H9 (cell line): ENCODE measurements around the gene CAMTA2. TPM values are rescaled to one million over a fixed set of nuclear protein-coding genes. Genes with fewer than 3 reads are reported as not detected.
A peak's percentile ranks its signal among the peaks of the same experiment; 100 is the strongest.

ENCODE experiments used
- DNase-seq: peaks from one replicate; pipeline ENCODE4 v3.0.0-alpha.2; 2017
- H2AFZ ChIP-seq: one replicate; pipeline ENCODE4 v1.6.1; 2013; ENCODE audit warnings: mild to moderate bottlenecking, low read length, control low read depth, moderate library complexity
- H2AK5ac ChIP-seq: 2 replicates; pipeline ENCODE4 v1.6.1; 2013; ENCODE audit warnings: low read length, control low read depth, mixed read lengths; ENCODE audit not compliant: insufficient read length
- H2BK120ac ChIP-seq: one replicate; pipeline ENCODE4 v1.6.1; 2013; ENCODE audit warnings: low read depth, mild to moderate bottlenecking, low read length, control low read depth, inconsistent platforms; ENCODE audit not compliant: poor library complexity, severe bottlenecking
- H2BK12ac ChIP-seq: 2 replicates; pipeline ENCODE4 v1.6.1; 2013; ENCODE audit warnings: low read length, control low read depth, mixed read lengths, low read depth; ENCODE audit not compliant: insufficient read length
- H2BK15ac ChIP-seq: 2 replicates; pipeline ENCODE4 v1.6.1; 2013; ENCODE audit warnings: low read depth, low read length, control low read depth
- H2BK20ac ChIP-seq: one replicate; pipeline ENCODE4 v1.6.1; 2013; ENCODE audit warnings: low read depth, mild to moderate bottlenecking, low read length, control low read depth, inconsistent platforms; ENCODE audit not compliant: poor library complexity, severe bottlenecking
- H2BK5ac ChIP-seq: 2 replicates; pipeline ENCODE4 v1.6.1; 2013; ENCODE audit warnings: low read length, control low read depth, mixed read lengths; ENCODE audit not compliant: insufficient read length
- H3K14ac ChIP-seq: 2 replicates; pipeline ENCODE4 v1.6.1; 2013; ENCODE audit warnings: low read length, control low read depth; ENCODE audit not compliant: insufficient read depth
- H3K18ac ChIP-seq: 2 replicates; pipeline ENCODE4 v1.6.1; 2013; ENCODE audit warnings: low read depth, mild to moderate bottlenecking, mixed read lengths, low read length, control low read depth; ENCODE audit not compliant: insufficient read length
- H3K23ac ChIP-seq: 2 replicates; pipeline ENCODE4 v1.6.1; 2013; ENCODE audit warnings: low read length, control low read depth, mixed read lengths, low read depth; ENCODE audit not compliant: insufficient read length
- H3K23me2 ChIP-seq: 2 replicates; pipeline ENCODE4 v1.6.1; 2013; ENCODE audit warnings: low read depth, mild to moderate bottlenecking, mixed read lengths, low read length, control low read depth; ENCODE audit not compliant: insufficient read length, poor library complexity, severe bottlenecking
- H3K27ac ChIP-seq: 2 replicates; pipeline ENCODE4 v1.5.1; 2013; ENCODE audit warnings: low read length, control low read depth, mixed read lengths, low read depth; ENCODE audit not compliant: insufficient read length
- H3K27me3 ChIP-seq: 2 replicates; pipeline ENCODE4 v1.6.1; 2013; ENCODE audit warnings: low read length, control low read depth, inconsistent platforms; ENCODE audit not compliant: insufficient read depth
- H3K4ac ChIP-seq: 2 replicates; pipeline ENCODE4 v1.6.1; 2013; ENCODE audit warnings: low read depth, mild to moderate bottlenecking, control low read depth, inconsistent platforms, low read length, moderate library complexity
- H3K4me1 ChIP-seq: 2 replicates; pipeline ENCODE4 v1.6.1; 2013; ENCODE audit warnings: low read length, control low read depth, inconsistent platforms; ENCODE audit not compliant: insufficient read depth
- H3K4me2 ChIP-seq: 2 replicates; pipeline ENCODE4 v1.6.1; 2013; ENCODE audit warnings: low read length, control low read depth, mixed read lengths; ENCODE audit not compliant: insufficient read length, insufficient read depth
- H3K56ac ChIP-seq: 2 replicates; pipeline ENCODE4 v1.6.1; 2013; ENCODE audit warnings: low read depth, mild to moderate bottlenecking, mixed read lengths, low read length, control low read depth; ENCODE audit not compliant: insufficient read length
- H3K79me1 ChIP-seq: 2 replicates; pipeline ENCODE4 v1.6.1; 2013; ENCODE audit warnings: low read depth, mild to moderate bottlenecking, moderate library complexity, low read length, control low read depth, inconsistent platforms; ENCODE audit not compliant: insufficient read depth, poor library complexity, severe bottlenecking
- H3K79me2 ChIP-seq: 2 replicates; pipeline ENCODE4 v1.6.1; 2013; ENCODE audit warnings: low read length, control low read depth, inconsistent platforms; ENCODE audit not compliant: insufficient read depth
- H3K9ac ChIP-seq: 2 replicates; pipeline ENCODE4 v1.6.1; 2013; ENCODE audit warnings: low read length, control low read depth, mixed read lengths; ENCODE audit not compliant: insufficient read length; ENCODE audit errors: extremely low read depth
- H3K9me3 ChIP-seq: one replicate; pipeline ENCODE4 v1.6.1; 2013; ENCODE audit warnings: low read depth, low read length, inconsistent platforms; ENCODE audit not compliant: control insufficient read depth
- H3T11ph ChIP-seq: one replicate; pipeline ENCODE4 v1.6.1; 2013; ENCODE audit warnings: mild to moderate bottlenecking, low read length, control low read depth, inconsistent platforms
- H4K20me1 ChIP-seq: one replicate; pipeline ENCODE4 v1.6.1; 2013; ENCODE audit not compliant: control insufficient read depth, insufficient read length, insufficient read depth
- H4K5ac ChIP-seq: 2 replicates; pipeline ENCODE4 v1.6.1; 2013; ENCODE audit warnings: low read depth, mild to moderate bottlenecking, mixed read lengths, low read length, control low read depth; ENCODE audit not compliant: insufficient read length
- H4K8ac ChIP-seq: replicated peaks from 2 replicates; pipeline ENCODE4 v1.6.1; 2013; ENCODE audit warnings: low read length, control low read depth, mixed read lengths, low read depth; ENCODE audit not compliant: insufficient read length
- H4K91ac ChIP-seq: 2 replicates; pipeline ENCODE4 v1.6.1; 2013; ENCODE audit warnings: low read depth, mild to moderate bottlenecking, moderate library complexity, mixed read lengths, low read length, control low read depth; ENCODE audit not compliant: insufficient read length
- H3K27ac Mint-ChIP-seq, 3 experiments: 2 replicates in 2 of 3; 3 replicates in 1 of 3; pipeline ENCODE4 v1.8.0; 2020 to 2021; ENCODE audit warnings: mixed read lengths in 3 of 3, mild to moderate bottlenecking in 1 of 3, moderate library complexity in 1 of 3
- H3K27me3 Mint-ChIP-seq: 2 replicates; pipeline ENCODE4 v1.8.0; 2021; ENCODE audit warnings: low read depth, mild to moderate bottlenecking, moderate library complexity, mixed read lengths
- H3K36me3 Mint-ChIP-seq, 3 experiments: 2 replicates in 2 of 3; 3 replicates in 1 of 3; pipeline ENCODE4 v1.8.0; 2020 to 2021; ENCODE audit warnings: low read depth in 3 of 3, mixed read lengths in 3 of 3; ENCODE audit not compliant: insufficient read depth in 1 of 3
- H3K4me1 Mint-ChIP-seq, 2 experiments: 2 replicates each; pipeline ENCODE4 v1.8.0; 2020; ENCODE audit warnings: mixed read lengths in 2 of 2
- H3K4me3 Mint-ChIP-seq, 2 experiments: 2 replicates in 1 of 2; 3 replicates in 1 of 2; pipeline ENCODE4 v1.8.0; 2020 to 2021; ENCODE audit warnings: mild to moderate bottlenecking in 2 of 2, mixed read lengths in 2 of 2, moderate library complexity in 1 of 2
- H3K9me3 Mint-ChIP-seq, 2 experiments: 2 replicates in 1 of 2; 3 replicates in 1 of 2; pipeline ENCODE4 v1.8.0; 2020; ENCODE audit warnings: mild to moderate bottlenecking in 2 of 2, mixed read lengths in 2 of 2, moderate library complexity in 1 of 2
- CTCF ChIP-seq: fragments of 200-600 bp; sonication (generic); conservative IDR thresholded peaks from 3 replicates; pipeline ENCODE4 v1.8.0; 2021; ENCODE audit warnings: antibody characterized with exemption, mild to moderate bottlenecking
- WGBS: extraction: QIAGEN DNeasy Blood & Tissue Kit; methylation state at CpG from one replicate; pipeline ENCODE4 v1.1.7; 2013; ENCODE audit warnings: missing lambda C conversion rate, low lambda C conversion rate, mixed read lengths; ENCODE audit not compliant: insufficient read length; ENCODE audit errors: extremely low coverage; 5-methylcytosine and 5-hydroxymethylcytosine counted together
- total RNA-seq: library from RNA; stranded (reverse); gene quantifications from 2 replicates; pipeline ENCODE4 v1.2.1, GENCODE V29; 2021

Gene CAMTA2
- total RNA-seq, 1 experiment from 2014 or later: 15.6 TPM

- H3K4me2 ChIP-seq: no peak overlapping the region
- no peak overlapping the region for H2AK5ac ChIP-seq
- no peaks in the 10 kb centered on the region for H4K20me1 ChIP-seq
- H4K8ac ChIP-seq: no peak overlapping the region
- no peaks in the 10 kb centered on the region for H3K4me1 Mint-ChIP-seq
- no peak for TF ChIP-seq CTCF
- H2BK12ac ChIP-seq: no peak overlapping the region
- H3K27me3 Mint-ChIP-seq: no peaks in the 10 kb centered on the region
- H2BK5ac ChIP-seq: no peak overlapping the region
- no peak overlapping the region for H3K14ac ChIP-seq
- H3K9me3 ChIP-seq: no peaks in the 10 kb centered on the region
- no peaks in the 10 kb centered on the region for H3K23me2 ChIP-seq
- peak overlapping the region in 1 of 3 experiments; percentile 69; a peak in 3 of 7 replicates for H3K27ac Mint-ChIP-seq
- no peak overlapping the region for H3K4ac ChIP-seq
- H3K4me1 ChIP-seq: no peaks in the 10 kb centered on the region
- no peak overlapping the region for H4K91ac ChIP-seq
- no peak overlapping the region for H3K23ac ChIP-seq
- H3K79me1 ChIP-seq: no peaks in the 10 kb centered on the region
- H3K36me3 Mint-ChIP-seq: peaks cover 44 to 83% (median 79%) of the 10 kb centered on the region in 3 experiments; a peak in 6 of 7 replicates
- no peak overlapping the region for H3K27ac ChIP-seq
- no peak for DNase-seq
- H2BK15ac ChIP-seq: no peak overlapping the region
- no peaks in the 10 kb centered on the region; a peak in 1 of 5 replicates for H3K9me3 Mint-ChIP-seq
- H2BK120ac ChIP-seq: no peak overlapping the region
- H3K18ac ChIP-seq: no peak overlapping the region
- no peak overlapping the region for H3K9ac ChIP-seq
- H3K27me3 ChIP-seq: no peaks in the 10 kb centered on the region
- no peak overlapping the region for H3T11ph ChIP-seq
- no peak overlapping the region for H3K4me3 Mint-ChIP-seq
- H3K79me2 ChIP-seq: no peaks in the 10 kb centered on the region
- no peak overlapping the region for H2BK20ac ChIP-seq
- no peak overlapping the region for H2AFZ ChIP-seq
- no CpG with 5 or more reads among the region's 6 CpGs for WGBS
- H3K56ac ChIP-seq: no peak overlapping the region
- no peak overlapping the region for H4K5ac ChIP-seq
These were observed 24.5 kb upstream of the CAMTA2 start for GRCh38 chr17:5011928-5012327.
